GM19395 (cell line): Measurements from ENCODE around the gene KCNE2.
"Not testable (repeated sequence)": the region's sequence is repeated elsewhere in the genome, so short reads cannot be mapped to it uniquely, and the experiment has no call there.

Experiments
- ATAC-seq: cut with Tn5 transposase; IDR thresholded peaks from one replicate; pipeline ENCODE4 v1.9.1; 2021; ENCODE audit warnings: mild to moderate bottlenecking, moderate library complexity; ENCODE audit not compliant: unreplicated experiment

KCNE2 gene

DNA sequence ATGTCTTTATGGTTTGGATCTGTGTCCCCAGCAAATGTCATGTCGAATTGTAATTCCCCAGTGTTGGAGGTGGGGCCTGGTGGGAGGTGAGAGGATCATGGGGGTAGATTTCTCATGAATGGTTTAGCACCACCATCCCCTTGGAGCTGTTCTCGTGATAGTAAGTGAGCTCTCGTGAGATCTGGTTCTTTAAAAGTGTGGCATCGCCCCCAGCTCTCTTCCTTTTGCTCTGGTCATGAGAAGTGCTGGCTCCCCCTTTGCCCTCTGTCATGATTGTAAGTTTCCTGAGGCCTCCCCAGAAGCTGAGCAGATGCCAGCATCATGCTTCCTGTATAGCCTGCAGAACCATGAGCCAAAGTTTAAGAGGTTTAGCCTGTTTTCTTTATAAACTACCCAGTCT, 11.2 kb upstream of the KCNE2 start:
- ATAC-seq: no peak

DNA sequence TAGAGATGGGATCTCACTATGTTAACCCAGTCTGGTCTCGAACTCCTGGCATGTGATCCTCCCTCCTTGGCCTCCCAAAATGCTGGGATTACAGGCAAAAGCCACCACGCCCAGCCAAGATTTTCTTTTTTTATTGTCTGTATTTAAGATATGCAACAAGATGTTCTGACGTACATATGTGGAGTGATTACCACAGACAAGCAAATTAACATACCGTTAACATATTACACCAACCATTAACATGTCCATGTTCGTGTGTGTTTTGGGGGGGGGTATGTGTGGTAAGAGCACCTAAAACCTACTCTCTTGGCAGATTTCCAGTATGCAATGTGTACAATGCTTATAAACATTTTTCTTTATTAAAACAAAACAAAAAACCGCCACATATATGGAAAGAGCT, 10.6 kb upstream of the KCNE2 start:
- no peak for ATAC-seq

DNA sequence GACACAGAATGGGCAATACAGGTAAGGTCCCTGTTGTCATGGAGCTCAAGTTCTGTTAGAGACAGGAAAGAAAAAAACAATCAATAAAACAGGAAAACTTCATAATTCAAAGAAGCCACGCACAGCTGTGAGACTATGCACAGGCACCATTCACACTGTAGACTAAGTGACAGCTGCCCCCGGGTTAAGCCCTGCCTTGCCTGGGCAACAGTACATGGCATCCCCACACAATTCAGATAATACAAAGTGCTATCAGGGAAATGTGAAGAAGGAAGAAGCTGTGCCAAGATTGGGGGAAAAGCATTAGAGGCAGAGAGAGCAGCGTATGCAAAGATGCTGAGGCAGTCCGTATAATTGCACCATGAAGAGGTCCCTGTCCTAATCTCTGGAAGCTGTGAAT, 9.0 kb upstream of the KCNE2 start:
- ATAC-seq: no peak

DNA sequence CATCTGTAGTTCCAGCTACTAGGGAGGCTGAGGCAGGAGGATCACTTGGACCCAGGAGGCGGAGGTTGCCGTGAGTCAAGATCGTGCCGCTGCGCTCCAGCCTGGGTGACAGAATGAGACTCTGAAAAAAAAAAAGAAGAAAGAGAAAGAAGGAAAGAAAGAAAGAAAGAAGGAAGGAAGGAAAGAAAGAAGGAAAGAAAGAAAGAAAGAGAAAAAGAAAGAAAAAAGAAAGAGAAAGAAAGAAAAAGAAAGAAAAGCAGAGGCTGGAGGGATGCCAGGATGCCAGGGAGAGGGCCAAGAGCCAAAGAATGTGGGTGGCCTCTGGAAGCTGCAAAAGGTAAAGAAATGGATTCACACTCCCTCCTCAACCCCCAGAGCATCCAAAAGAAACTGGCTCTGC, 8.2 kb upstream of the KCNE2 start:
- ATAC-seq: no peak

DNA sequence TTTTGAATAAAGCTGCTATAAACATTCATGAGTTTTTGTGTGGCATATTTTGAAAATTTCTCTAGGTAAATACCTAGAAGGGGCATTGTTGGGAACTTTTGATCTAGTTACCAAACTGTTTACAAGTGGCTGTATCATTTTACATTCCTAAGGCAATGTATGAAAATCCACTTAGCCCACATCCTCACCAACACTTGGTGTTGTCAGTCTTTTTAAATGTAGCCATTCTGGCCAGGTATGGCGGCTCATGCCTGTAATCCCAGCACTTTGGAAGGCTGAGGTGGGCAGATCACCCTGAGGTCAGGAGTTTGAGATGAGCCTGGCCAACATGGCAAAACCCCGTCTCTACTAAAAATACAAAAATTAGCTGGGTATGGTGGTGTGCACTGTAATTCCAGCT, 5.9 kb upstream of the KCNE2 start:
- no peak for ATAC-seq

DNA sequence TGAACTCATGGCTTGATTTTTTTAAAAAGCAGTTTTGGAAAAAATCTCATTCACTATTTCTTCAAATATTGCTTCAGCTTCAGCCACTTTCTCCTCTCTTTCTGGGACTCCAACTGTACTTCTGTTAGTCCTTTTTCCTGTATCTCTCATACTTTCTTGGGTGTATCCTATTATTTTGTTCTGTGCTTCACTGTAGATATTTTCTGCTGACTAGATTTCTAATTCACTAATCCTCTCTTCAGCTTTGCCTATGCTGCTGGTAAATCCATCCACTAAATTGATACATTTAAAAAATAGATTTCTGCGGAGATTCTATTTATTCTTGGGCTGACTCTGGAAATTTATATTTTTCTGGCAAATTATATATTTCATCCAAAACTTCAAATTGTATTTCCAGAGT, 4.9 kb upstream of the KCNE2 start:
- no peak for ATAC-seq

DNA sequence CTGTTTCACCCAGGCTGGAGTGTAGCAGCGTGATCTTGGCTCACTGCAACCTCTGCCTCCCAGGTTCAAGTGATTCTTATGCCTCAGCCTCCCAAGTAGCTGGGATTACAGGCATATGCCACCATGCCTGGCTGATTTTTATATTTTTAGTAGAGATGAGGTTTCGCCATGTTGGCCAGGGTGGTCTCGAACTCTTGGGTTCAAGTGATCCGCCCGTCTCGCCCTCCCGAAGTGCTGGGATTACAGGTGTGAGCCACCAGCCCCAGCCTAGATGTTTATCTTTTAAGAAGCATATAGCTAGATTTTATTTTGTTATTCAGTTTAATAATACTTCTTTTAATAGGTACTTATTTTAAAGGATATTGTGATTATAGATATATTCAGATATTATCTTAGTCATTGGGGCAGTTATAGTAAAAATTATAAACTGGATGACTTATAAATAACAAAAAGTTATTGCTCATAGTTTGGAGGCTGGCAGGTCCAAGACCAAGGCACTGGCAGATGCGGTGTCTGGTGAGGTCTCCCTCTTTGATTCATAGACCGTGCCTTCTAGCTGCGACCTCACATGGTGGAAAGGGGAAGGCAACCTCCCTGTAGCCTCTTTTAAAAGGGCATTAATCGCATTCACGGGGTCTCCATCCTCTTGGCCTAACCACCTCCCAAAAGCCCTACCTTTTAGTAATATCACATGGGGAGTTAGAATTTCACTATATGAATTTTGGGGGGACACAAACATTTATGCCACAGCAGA, 3.1 kb upstream of the KCNE2 start:
- ATAC-seq: no peak

DNA sequence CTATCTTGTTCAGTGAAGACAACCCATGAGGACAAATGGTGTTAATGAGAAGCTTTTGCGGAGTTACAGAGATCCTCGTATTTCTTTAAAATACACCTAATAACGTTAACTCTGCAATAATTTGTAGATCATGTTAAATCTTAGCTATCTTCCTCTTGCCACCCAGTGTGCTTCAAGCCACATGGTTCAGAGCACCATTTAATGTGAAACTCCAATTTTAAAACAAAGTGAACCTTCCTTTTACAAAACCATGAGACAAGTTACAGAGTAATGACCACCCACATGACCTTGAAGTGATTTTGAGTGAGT, 1.7 kb upstream of the KCNE2 start:
- ATAC-seq: peak; percentile 27

DNA sequence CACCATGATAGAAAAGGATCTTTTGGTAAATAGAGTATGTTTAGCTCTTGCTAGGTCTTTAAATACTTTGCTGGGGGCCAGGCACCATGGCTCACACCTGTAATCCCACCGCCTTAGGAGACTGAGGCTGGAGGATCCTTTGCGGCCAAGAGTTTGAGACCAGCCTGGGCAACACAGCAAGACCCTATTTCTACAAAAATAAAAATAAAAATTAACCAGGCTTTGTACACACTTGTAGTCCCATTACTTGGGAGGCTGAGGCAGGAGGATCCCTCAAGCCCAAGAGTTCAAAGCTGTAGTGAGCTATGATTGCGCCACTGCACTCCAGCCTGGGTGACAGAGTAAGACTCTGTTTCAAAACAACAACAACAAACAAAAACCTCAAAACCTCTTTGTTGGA, 1.1 kb upstream of the KCNE2 start:
- ATAC-seq: no peak

DNA sequence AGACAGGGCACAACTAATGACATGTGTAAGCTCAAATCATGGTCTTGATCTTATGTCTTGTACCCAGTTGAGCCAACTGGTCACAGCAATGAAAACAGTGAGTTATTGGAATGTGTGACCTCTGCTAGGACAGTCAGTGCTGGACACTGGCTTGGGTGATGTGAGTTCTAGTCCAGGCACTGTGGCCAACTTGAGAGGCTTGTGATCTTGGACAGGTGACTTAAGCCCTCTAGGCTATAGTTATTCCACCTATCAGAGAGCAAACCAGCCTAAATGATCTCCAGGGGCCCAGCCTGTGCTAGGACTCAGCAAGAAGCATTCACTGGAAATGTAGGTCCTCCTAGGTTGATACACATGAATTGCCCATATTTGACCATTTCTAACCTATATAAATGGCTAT, 1.1 kb downstream of the KCNE2 start:
- no peak for ATAC-seq

DNA sequence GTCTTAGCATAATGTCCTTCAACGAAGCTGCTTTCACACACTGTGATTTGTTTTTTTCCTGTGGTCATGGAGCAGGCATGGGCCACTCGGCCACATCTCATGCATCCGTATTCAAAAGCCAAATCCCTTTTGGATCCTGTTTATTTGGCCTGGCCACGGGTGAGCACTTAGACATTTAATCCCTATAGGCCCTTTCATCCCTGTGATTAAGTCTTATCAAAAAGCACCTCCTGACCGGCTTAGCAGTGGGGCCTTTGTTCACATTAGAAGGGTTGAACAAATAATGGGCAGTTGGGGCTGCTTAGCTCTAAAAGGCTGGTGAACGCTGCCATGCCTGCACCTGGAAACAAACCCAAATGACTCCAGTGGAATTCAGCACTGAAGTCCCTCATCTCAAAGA, 2.0 kb downstream of the KCNE2 start:
- no peak for ATAC-seq

DNA sequence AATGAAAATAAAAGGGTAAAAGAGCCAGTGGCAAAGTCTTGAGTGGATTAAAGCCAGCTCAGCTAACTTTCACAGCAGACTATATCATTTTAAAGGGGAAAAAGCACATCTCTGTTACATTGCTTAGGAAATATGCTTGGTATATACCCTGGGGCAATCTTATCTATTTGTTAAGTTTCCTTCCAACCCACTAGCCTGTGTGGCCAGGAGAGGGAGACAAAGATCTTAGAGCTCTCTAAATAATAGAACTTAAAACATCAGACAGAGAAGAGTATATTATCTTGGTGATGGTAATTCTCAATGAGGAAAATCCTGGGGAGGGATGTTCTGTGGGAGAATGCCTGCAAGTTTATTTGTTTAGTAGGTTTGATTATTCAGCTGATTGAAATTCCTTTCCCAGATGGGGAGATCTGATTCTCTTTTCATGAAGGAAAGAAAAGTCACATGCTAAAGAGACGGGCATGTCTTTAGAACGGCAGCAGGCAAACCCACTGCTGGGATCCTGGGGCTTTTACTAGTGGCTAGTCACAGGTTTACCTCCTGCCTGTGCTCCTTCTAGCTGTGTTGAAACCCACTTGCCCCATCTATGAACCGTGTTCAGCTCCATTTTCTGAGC, 3.6 kb downstream of the KCNE2 start:
- ATAC-seq: no peak

DNA sequence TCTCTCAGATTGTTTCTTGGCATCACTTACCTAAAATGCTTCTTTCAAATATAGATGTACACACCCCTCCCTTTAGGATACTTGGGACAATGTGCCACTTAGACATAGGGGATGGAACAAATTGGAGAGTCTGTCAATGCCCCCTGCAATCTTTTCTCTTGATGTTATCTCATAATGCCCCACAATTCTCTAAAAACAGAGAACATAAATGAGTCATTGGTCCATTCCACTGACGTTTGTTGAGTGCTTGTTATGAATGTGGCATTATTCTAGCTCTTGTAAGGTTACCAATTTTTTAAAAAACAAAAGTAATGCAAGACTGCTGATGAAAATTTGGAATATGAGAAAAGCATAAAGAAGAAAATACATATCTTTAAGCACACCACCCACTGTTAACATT, 5.9 kb downstream of the KCNE2 start:
- no peak for ATAC-seq

DNA sequence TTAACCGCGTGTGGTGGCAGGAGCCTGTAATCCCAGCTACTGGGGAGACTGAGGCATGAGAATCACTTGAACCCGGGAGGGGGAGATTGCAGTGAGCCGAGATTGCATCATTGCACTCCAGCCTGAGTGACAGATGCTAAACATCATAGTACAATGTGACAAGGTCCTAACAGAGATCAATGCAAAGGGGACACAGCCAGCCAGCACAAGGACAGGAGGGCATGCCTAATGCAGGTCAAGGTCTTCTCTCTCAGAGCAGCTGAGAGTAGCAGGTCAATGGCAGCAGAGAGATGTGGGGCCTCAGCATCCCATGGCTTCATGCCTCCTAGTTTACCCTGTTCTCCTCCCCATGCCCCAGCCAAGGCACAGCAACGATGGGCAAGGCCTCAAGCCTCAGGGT, 8.5 kb downstream of the KCNE2 start:
- no peak for ATAC-seq

DNA sequence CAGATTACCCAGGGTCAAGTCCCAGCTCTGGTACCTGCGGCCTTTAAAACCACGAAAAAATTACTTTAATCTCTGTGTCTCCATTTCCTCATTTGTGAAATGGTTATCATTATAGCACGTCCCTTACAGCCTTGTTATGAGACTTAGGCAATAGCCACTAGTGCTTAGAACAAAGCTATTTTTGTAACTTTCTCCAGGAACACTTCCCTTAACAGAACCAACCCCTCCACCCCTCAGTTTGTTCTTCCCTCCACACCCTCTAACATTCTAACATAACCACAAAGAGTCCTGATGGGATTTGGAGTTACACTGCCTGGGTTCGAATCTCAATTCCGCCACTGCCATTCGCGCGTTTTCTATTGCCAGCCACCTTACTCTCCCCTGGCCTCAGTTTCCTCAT, 10.7 kb downstream of the KCNE2 start:
- not testable (repeated sequence) for ATAC-seq

DNA sequence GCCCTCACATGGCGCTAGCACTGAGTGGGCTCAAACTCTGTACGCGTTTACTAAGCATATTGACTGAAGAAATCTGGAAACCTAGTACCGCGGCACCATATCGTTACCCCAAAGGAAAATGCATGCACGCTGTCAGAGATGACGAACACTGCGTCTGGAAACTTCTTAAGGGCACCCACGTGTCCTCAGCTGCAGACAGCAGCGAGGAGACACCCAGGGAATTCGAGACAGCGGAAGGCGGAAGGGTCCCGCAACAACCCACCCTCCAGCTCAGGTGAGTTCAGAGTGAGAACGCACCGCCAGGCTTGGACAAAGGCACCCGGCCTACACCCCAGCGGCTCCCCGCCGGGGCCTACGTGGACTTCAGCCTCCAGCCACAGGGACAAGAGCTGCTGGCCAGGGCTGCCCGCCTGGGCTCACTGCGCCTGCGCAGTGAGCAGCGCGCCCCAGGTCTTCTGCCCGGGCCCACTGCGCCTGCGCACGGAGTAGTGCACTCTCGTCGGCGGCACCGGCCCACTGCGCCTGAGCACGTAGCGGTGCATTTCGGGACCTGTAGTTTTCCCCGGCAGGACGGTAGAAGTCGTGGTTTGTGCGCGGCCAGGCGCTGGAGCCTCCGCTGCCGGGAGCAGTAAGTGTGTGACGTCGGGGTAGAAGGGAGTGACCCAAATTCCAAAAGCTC, 11.3 kb downstream of the KCNE2 start, which contains the start of gene SMIM11:
SMIM11 (plus strand) TSS at position 568 of the 679 bp plus-strand sequence. CDS start 3,998 bp downstream, outside the sequence.
- ATAC-seq: peak; percentile 94

DNA sequence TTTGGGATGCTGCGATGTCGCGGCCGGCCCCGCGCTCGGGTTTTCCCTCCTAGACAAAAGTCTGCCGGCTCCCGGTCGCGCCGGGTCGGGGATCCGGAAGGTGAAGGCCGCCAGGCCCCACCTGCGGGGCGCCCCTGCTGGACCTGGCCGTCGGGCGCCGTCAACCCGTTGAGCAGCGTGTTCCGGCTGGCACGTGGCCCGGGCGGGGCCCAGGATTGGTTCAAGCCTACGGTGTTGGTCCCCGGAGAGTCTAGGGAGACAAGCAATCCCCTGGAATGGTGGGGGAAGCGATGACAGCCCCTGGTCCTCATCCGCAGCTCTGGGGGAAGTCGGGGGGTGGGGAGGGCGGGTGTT, 11.8 kb downstream of the KCNE2 start:
- ATAC-seq: peak; percentile 79

DNA sequence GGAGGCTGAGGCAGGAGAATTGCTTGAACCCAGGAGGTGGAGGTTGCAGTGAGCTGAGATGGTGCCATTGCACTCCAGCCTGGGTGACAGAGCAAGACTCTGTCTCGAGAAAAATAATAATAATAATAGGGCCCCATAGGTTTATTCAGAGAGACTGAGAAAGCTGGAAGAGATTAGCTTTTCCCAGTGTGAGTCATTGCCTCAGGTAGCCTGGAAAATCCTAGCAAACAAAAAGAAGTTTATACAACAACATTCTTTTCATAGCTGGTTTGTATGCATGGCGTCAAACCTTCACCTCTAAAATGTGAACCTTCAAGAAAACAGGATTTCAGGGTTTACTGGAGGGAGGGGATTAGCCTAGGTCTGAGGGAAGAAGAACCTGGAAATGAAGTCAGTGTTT, 19.3 kb downstream of the KCNE2 start:
- not testable (repeated sequence) for ATAC-seq

DNA sequence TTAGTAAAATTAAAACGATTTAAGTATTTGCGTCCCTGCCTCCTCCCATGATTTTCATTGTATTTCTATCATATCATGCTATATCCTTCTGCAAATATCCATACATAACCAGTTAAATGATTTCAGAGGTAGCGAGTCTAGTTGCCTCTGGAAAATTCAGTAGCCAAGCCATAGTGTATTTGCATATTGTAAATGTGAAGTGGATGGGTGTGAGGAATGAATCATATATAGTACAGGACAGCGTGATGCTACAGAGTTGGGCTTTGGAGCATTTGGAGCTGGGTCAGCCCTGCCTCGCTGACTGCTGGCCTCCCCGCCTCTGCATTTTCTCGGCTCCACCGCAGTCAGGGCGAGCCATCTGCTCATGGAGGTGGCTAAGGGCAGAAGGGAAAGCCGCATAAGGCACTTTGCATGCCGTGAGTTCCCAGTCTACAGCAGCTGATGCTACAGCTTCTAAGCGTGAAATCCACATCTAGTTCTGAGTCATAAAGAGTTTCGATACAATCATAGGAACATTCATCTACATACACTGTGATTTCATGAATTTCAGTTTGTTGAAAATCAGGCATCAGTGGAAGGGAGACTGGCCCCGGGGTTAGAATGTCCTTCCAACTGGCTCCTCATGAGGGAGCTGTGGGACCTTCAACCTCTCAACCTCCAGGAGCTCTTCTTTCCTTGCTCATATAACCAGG, 20.1 kb downstream of the KCNE2 start:
- ATAC-seq: peak; percentile 82

DNA sequence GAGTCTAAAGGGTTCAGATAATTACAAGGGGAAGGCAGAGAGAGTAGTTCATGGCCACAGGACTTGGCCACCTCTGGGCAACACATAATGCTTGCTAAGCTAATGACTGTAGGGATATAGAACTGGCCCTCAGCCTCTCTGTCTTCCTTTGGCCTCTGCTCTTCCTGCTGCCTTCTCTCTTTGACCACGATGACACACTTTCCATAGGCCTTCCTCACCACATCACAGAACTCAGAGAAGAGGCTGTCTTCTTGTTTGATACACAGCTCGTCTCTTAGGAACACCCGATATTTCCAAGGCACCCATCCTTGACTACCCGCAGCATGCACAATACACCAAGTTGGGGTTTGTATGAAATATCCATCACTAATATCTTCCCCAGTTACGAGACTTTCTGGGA, 36.7 kb downstream of the KCNE2 start:
- not testable (repeated sequence) for ATAC-seq

DNA sequence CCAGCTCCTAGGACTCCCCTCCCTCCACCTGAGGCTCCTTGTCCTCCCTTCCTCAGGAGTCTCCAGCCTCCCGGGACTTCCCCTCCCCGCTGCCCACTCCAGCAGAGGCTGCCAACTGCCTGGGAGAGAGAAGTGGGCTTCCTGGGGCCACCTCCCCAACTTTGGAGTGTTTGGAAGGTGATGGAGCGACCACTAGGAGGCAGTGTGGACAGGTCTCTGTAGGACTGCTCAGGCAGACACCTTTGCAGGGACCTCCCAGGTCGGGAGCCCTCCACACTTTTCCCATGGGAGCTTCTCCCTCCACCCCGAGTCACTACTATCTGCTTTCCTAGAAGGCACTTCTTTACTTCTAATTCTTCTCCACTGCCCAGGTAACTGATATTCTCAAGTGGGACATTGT, 40.9 kb downstream of the KCNE2 start:
- not testable (repeated sequence) for ATAC-seq

DNA sequence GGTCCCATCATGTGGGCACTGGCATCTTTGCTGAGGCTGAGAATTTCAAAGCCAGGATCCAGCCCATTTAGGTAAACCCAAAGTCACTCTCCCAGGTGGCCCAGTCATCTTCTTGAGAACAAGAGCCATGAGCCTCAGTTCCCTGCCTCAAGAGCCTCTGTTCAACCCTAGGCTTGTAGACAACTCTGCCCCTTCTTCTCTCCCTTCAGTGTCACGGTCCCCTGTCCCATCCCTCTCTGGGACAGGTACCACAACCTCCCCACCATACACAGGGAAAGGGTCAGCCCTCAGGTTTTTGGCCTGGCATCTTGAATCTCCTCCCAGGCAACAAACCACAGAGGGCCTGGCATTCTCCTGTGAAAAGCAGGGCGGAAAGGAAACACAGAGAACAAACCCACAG, 41.9 kb downstream of the KCNE2 start:
- not testable (repeated sequence) for ATAC-seq
